ENCODE measurements around the gene DNAAF9.

DNAAF9 gene

DNA sequence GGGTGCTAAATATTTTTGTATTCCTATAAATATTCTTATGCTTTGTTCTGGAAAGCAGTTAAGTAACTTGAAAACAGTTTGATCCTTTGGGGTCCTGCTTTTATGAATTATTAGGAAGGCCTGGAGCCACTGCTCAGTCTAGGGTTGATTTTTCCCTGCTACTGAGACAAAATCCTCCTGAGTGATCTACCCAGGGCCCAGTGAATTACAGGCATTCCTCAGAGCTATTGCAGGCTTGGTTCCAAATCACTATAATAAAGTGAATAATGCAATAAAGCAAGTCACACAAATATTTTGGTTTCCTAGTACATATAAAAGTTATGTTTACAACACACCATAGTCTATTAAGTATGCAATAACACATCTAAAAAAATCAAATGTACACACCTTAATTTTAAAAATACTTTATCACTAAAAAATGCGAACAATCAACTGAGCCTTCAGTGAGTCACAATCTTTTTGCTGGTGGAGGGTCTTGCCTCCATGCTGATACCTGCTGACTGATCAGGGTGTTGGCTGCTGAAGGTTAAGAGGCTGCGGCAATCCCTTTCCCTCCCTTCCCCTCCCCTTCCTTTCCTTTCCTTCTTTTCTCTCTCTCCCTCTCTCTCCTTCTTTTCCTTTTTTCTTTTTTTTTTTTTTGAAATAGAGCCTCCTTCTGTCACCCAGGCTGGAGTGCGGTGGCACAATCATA is 43.0 kb downstream of the DNAAF9 start:
- no peak for DNase-seq

DNA sequence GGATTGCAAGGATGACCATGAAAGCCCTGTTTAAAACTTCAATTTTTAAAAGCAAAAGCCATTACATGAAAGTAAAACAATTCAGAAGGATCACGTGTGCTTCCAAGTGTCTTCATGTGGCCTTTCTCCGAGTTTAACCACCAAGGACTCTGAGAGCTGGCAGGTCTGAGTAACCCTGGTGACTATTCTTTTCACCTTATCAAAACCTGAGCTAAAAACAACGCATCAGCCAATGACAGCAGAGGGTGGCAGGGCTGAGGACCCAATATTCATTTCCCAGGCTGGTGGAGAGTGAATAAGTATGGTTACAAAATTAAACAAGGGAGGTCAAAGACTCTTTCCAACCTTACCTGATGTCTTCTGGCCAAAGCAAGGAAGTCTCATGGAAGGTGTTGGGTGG is 46.7 kb downstream of the DNAAF9 start:
- no peak for DNase-seq

DNA sequence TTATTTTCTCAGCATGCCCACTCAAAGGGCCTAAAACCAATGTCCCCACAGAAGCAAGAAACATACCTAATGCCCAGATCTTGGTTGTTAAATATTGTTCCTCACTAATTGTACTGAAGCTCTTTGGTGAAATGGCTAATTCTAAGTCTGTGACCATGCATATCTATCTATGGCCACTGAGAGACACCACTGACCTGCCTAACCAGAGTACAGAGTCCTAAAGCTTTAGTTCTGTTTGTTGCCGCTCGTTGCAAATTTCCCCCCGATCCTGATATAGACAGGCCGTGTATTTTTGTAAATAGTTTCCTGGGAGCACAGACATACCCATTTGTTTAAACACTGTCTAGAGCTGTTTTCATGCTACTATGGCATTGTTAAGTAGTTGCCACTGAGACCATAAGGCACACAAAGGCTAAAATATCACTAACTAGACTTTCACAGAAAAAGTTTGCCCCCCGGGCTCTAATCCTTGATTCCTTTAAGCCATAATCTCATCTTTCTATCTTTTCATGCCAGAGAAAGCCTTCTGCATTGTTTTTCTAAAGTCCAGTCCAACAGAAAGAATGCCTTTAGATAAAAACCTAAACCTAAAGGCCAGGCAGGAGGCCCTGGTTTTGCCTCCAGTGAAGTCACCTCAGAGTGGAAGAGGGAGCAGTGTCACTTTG is 48.7 kb downstream of the DNAAF9 start:
- DNase-seq = no peak
